Endothelial cell of hepatic sinusoid (primary cell): ENCODE results near the gene GABRA6.
"Not testable (repeated sequence)": the region's sequence is repeated elsewhere in the genome, so short reads cannot be mapped to it uniquely, and the experiment has no call there.

Source experiments
- in situ Hi-C: cut with HindIII; loops from 2 replicates; pipeline ENCODE4 v1.10.0; 2017; ENCODE audit warnings: low sequenced_read_pairs

GABRA6 gene

DNA sequence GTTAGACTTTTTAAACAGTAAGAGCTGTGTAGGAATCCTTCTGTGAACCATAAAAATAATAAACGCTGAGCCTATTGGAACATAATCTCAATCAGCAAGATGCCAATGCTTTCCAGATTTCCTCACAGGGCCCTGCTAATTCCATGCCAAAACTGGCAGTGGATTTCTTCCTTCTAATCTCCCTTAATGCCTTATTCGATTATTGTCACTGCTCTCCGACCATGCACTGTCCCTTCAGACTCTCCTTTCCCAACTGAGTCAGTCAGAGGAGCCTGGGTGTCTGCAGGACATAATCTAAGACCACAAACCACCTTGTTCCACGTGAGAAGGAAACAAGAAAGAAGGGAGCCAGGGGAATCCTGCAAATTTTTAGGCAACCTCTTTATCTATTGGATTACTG lies at the start of gene GABRA6:
Gene GABRA6, plus strand, starts transcription at position 261 of the 400 bp plus-strand sequence. CDS start 269 bp downstream, outside the sequence.
- in situ Hi-C loops: no loop called here

DNA sequence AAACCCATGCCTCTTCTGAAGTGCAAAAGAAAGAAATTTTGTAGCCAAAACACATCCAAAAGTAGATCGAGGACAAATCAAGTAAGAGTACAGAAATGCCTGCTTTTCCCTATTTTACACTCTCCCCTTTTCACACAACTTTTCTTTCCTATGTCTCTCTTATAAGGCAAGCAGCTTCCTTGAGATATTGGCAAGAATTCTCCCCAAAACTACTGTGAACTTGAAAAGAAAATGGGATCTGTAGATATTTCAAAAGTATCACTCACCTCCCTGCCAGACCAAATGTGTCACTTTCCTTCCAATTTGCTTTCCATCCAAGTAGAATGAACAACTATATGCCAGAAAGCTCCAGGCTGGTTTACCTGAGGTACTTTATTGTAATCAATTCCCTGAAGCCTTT lies 47.9 kb upstream of the GABRA6 start:
- in situ Hi-C loops: no loop called here

DNA sequence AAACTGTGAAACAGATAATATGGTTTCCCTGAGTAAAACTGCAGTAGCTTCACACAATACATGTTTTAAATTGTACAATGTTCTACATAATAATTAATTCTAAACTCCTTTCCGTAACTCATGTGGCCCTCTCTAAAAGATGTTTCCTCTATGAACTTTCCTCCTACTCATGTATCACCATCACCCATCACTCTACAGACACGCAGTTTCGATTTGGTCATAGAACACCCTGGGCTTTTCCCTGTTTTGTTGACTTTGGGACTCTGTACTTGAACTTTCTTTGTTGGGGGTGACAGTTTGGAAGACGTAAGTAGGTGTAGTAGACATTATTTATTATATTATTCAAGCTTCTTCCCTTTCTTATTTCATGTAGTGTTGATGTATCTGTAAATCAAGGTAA lies 44.1 kb upstream of the GABRA6 start:
- in situ Hi-C loops: no loop called here

GRCh38 chr5:161645264-161645663 lies 40.3 kb upstream of the GABRA6 start:
- in situ Hi-C loops: no loop called here

DNA sequence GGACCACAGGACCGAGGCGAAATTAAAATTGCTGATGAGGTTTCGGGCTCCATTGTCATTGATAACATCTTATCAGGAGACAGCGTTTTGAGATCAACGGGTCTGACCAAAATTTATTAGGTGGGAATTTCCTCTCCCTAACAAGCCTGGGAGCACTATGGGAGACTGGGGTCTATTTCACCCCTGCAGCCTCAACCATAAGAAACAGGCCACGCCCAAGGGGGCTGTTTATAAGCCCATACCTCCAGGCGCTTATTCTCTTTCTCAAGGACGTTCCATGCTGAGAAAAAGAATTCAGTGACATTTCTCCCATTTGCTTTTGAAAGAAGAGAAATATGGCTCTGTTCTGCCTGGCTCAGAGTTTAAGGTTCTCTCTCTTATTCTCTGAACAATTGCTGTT lies 33.6 kb upstream of the GABRA6 start:
- in situ Hi-C loops: not testable (repeated sequence)

GRCh38 chr5:161660806-161661205 lies 24.7 kb upstream of the GABRA6 start:
- in situ Hi-C loops: no loop called here

DNA sequence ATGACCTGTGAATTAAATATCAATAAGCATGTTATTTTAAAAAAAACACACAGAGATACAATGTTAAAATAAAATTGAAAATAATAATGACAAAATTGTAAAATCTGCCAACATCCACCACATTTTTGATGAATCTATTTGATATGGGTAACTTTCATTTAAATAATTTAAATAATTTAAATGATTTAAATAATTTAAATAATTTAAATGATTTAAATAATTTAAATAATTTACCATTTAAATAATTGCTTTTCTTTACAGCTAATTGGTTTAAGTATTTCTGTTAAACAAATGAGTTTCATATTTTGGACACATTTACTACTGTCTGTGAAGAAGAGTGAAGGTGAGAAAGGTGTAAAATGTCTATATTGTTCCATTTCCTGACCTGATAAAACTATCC lies 22.1 kb upstream of the GABRA6 start:
- in situ Hi-C loops: no loop called here

GRCh38 chr5:161676103-161676502 lies 9.4 kb upstream of the GABRA6 start:
- in situ Hi-C loops: no loop called here

DNA sequence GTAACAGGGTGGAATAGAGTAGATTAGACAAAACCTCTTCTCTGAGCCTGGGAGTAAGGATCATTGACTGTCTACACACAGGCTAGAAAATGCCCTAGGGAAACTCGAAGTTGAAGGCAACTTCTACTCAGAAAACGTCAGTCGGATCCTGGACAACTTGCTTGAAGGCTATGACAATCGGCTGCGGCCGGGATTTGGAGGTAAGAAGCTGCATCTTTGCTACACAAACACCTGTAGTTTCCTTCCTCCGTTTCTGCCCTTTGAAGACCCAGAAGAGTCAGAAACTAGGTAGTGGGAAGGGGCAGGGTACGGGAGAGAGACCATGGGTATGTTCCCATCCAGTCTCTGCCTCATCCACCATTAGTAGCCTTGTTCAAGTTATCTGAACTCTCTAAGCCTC lies 628 bp downstream of the GABRA6 start:
- in situ Hi-C loops: no loop called here

DNA sequence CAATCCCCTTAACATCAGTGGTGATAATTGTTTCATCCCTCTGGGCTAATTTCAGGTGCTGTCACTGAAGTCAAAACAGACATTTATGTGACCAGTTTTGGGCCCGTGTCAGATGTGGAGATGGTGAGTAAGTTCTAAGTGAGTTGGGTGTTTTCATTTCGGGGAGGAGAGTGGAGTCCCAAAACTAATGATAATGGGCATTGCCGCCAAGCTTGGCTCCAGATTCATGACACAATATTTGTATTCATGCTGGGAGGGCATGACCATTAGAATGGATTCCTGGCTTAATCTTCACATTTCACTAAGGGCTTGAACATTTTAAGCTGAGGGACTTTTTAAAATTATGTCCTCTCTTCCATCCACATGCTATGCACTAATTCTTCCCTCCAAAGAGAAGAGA lies 1.4 kb downstream of the GABRA6 start:
- in situ Hi-C loops: no loop called here

- in situ Hi-C loops: no loop called here
Observed at GRCh38 chr5:161687316-161687715, 1.8 kb downstream of the GABRA6 start.

DNA sequence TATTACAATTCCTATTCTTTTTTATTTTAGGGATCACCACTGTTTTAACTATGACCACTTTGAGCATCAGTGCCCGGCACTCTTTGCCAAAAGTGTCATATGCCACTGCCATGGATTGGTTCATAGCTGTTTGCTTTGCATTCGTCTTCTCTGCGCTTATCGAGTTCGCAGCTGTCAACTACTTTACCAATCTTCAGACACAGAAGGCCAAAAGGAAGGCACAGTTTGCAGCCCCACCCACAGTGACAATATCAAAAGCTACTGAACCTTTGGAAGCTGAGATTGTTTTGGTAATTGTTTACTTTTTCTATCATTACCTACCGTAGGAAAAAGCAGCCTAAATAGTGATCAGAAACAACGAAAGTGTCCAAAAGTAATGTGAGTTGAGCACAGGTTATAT lies 6.4 kb downstream of the GABRA6 start:
- in situ Hi-C loops: no loop called here

DNA sequence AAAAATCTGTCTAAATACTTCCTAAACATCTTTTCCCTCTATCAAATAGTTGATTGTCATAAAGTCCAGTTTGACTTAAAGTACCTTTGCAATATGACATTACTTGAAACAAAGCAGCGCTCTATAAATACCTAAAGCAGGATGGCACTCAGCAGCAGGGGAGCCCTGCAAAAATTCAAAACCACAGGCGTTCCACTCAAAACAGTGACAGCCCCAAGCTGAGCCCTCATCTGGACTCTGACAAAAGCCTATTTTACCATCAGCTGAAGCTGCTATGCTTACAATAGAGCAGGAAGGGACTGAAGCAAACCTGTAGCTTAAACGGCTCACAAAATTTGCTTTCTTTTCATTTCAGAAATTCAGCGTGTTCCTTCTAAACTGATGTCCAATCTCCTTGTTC lies 11.5 kb downstream of the GABRA6 start:
- in situ Hi-C loops: no loop called here

DNA sequence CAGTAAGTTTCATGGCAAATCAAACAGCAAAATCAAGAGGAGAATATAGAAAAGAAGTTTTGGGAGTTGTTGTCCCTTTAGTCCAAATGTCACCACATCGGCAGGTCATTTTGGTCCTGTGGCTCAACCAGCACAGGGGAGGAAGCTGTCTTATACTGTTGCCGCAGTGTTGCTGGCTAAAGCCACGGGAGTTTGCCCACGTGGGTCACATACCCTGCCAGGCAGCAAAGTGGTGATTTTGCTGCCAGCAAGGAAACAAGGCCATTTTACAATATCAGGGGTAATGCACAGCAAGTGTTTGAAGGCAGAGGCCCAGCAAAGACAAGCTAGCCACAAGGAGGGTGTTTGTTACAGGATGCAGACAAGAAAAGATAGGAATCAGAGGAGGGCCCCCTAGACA lies 14.5 kb downstream of the GABRA6 start:
- in situ Hi-C loops: no loop called here

- in situ Hi-C loops: no loop called here
Observed at GRCh38 chr5:161703528-161703927, 18.0 kb downstream of the GABRA6 start.

DNA sequence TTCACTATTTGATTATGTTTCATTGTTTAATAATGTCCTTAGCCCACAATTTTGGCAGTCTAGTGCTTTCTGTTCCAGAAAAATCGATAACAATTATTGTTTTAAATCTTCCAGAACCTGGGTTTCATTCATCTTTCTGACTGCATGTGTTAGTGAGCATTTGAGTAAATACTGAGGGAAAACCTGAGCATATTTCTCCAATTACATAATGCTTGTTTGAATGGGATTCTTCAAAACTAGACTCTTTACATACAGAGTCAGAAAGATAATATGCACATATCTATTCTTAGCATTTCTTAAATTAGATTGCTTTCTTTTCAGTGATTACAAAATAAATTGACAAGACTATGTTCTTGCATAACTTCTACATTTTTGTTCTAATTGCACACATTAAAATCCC lies 21.9 kb downstream of the GABRA6 start:
- in situ Hi-C loops: no loop called here

DNA sequence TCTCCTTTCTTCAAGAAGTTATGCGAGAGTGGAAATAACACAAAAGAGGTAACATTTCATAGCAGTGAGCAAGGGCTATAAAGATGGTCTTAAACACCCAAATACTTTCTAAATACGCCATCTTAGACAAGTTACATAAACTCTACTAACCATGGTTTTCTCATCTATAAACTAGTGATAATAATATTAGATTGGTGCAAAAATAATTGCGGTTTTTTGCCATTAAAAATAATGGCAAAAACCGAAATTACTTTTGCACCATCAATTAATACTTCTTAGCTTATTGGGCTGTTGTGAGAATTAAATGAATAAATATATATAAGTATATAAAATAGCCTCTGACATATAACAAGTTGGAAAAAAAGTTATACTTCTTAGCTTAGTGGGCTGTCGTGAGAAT lies 23.7 kb downstream of the GABRA6 start:
- in situ Hi-C loops: no loop called here

DNA sequence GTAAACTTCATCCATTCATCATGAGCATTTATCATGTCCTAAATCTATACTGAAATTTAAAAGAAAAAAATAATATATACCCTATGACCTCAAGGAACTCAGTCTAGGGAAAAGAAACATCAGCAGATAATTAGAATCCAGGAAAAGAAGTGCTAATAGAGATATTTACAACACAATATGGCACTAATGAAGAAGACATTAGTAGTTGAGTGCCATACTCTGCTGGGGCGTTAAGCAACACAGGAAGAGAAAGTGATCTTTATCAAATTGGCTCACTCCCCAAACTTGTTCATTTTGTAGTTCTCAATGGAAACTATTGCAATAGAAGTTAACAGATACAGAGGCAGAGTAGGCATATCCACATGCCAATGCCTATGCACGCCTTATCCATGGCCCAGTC lies 27.5 kb downstream of the GABRA6 start:
- in situ Hi-C loops: no loop called here

- in situ Hi-C loops: no loop called here
Observed at GRCh38 chr5:161719157-161719556, 33.6 kb downstream of the GABRA6 start.

- in situ Hi-C loops: no loop called here
Observed at GRCh38 chr5:161720460-161720859, 34.9 kb downstream of the GABRA6 start.

- in situ Hi-C loops: no loop called here
Observed at GRCh38 chr5:161734741-161735140, 49.2 kb downstream of the GABRA6 start.

GRCh38 chr5:161740433-161740832 lies 54.9 kb downstream of the GABRA6 start:
- in situ Hi-C loops: no loop called here

- in situ Hi-C loops: no loop called here
Observed at GRCh38 chr5:161744276-161744675, 58.8 kb downstream of the GABRA6 start.

DNA sequence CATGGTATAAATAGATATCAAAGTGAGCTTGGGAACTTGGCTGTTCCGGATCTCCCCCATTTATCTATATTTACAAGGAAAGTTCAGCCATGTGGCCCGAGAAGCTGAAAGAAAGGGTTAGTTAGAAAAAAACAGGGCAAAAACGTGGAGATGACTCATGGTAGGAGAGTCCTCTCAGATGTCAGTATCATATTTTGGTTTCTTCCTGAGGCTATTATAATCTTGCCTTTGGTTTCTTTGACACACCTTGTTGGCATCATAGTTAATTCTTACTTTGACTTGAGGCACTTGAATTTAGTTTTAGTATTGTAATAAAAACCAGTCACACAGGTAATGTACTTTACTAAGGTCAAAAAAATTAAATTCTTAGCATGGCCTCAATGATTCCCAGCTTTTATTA lies 59.9 kb downstream of the GABRA6 start:
- in situ Hi-C loops: no loop called here
